HG02610 (cell line): Measurements from ENCODE around the gene TYRP1.
"Not testable (repeated sequence)": the region's sequence is repeated elsewhere in the genome, so short reads cannot be mapped to it uniquely, and the experiment has no call there.

Experiments used
- ATAC-seq: cut with Tn5 transposase; IDR thresholded peaks from one replicate; pipeline ENCODE4 v1.9.1; 2021; ENCODE audit warnings: mild to moderate bottlenecking, moderate library complexity; ENCODE audit not compliant: unreplicated experiment

The TYRP1 gene, protein sequence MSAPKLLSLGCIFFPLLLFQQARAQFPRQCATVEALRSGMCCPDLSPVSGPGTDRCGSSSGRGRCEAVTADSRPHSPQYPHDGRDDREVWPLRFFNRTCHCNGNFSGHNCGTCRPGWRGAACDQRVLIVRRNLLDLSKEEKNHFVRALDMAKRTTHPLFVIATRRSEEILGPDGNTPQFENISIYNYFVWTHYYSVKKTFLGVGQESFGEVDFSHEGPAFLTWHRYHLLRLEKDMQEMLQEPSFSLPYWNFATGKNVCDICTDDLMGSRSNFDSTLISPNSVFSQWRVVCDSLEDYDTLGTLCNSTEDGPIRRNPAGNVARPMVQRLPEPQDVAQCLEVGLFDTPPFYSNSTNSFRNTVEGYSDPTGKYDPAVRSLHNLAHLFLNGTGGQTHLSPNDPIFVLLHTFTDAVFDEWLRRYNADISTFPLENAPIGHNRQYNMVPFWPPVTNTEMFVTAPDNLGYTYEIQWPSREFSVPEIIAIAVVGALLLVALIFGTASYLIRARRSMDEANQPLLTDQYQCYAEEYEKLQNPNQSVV

DNA sequence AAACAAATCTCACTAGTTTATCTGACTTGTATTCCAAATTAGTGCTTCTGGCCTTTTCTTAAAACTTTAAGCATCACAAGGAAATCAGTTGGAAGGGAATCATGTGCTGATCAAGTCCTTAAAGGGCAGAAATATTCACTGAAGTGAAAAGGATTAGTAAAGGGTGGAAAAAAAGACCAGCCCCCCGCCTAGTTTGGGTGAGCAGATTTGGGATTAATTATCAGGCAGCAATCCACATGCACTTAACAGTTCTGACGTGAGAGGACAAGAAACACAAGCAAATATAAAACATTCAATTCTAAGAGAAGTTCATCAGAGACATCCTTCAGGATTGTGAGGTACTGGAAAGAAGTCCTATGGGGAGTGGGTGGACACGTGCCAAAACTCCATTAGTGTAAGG lies at the start of gene TYRP1:
TYRP1 (plus strand) TSS at position 245 of the 400 bp plus-strand sequence. CDS start 612 bp downstream, outside the sequence.
- no peak for ATAC-seq

DNA sequence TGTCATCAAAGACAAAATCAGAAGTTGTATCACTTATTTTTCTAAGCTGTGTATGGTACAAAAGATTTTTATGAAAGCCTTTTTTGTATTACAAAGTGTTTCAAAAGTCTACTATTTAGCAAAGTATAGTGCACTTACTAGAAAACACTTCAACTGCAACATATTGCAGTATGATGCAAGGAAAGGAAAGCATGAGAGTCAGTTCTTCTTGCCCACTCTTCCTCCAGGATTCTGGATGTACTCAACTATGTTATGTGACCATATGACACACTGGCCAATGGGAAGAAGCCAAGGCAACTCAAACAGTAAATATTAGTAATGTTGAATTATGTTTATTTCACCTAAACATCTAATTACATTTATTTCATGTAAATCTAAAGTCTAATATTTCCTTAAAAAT lies 49.5 kb upstream of the TYRP1 start:
- ATAC-seq = no peak

DNA sequence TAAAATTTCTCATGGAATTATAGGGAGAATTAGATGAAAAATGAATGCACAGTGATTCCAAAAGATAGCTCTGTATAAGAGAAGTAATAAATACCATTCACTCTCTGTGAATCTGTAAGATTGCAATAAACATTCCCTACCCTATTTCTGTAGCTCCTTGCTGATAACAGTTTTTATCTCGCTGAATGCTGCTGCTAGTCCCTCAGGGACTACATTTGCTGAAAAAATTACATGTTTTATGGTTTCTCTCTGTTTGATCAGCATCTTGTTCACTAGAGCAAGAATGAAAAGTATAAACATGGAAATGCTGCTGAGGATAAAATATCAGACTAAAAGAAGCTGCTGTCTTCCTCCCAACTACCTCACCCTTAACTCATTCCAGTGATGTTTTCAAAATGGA lies 44.3 kb upstream of the TYRP1 start:
- ATAC-seq = no peak

DNA sequence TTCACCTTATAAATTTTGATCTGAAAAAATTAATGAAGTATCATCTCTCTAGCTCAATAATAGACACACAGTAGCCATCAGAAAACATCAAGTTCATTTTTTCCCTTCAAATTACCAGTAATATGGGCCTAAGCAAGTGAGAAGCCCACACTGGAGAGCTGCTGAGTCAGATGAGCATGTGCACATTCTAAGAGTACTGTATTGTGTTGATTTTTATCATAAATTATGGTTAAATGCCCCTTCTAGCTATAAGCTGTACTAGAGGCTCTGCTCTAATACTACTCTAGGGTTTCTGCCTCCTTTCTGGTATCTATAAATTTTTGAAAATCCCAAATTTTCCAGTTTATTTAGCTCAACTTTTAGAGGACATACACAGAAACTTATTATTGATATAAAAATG lies 42.1 kb upstream of the TYRP1 start:
- no peak for ATAC-seq

DNA sequence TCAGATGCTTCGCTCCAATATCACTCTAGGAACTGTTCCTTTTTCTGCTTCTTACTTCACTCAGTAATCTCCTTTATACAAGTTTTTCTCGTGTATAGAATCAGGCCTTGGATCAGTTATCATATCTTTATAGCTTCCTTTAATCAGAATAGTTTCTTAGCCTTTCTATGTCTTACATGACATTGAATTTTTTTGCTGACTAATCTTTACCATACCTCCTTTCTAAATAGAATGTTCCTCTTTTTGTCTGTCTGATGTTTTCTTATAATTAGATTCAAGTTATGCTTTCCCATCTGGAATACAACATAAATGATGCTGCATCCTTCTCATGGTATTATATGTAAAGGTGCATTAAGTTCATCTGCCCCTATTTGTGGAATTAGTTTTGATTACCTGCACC lies 40.2 kb upstream of the TYRP1 start:
- no peak for ATAC-seq

DNA sequence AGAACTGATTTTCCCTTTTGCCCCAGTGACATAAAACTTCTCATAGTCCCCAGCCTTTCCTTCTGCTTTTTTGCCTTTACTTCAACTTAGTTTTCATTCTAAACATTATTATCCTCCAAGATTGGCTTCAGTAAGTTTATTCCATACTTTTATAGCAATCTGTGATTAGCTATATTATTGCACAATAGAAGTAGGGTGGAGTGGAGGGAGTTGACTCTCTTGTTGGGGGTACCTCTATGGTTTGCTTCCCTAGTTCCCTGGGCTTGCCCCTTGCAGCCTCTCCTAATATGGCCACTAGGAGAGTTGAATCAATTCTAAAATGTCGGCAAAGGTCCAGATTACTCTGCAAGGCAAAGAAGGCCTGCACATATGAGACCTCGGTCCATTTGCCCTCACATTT lies 36.4 kb upstream of the TYRP1 start:
- ATAC-seq = no peak

DNA sequence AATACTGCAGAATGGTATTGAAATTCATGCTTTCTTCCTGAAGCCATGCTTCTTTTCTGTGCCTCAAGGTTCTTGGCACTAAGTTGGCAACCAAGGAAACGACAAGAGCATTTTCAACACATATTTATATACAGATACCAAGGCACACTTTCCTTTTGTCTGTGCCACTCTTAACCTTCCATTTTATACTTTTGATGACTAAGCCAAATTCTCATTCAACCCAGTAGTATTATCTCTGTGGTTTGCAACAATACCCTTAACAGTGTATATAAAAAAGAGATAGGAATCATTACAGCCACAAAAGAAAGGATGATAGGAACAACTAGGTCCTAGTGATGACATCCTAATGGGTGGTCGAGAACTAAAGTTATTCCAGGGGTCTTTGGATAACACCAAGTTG lies 36.0 kb upstream of the TYRP1 start:
- no peak for ATAC-seq

DNA sequence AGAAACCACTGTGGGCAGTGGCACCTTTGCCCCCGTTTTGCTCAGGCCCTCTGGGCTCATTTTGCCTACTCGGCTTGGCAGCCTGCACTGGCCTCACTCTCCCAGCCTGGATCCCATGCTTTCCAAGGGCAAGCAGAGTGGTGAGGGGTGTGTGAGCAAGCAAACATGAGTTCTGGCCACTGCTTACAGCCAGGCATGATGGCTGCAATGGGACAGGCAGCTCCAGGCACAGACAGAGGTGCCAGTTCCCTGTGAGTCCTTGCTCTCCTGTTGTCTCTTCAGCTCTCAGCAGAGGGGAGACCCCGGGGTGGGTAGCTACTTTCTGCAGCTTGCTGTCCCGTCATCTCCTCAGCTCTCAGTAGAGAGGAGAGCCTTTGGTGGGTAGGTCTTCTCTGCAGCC lies 35.2 kb upstream of the TYRP1 start:
- ATAC-seq = no peak

DNA sequence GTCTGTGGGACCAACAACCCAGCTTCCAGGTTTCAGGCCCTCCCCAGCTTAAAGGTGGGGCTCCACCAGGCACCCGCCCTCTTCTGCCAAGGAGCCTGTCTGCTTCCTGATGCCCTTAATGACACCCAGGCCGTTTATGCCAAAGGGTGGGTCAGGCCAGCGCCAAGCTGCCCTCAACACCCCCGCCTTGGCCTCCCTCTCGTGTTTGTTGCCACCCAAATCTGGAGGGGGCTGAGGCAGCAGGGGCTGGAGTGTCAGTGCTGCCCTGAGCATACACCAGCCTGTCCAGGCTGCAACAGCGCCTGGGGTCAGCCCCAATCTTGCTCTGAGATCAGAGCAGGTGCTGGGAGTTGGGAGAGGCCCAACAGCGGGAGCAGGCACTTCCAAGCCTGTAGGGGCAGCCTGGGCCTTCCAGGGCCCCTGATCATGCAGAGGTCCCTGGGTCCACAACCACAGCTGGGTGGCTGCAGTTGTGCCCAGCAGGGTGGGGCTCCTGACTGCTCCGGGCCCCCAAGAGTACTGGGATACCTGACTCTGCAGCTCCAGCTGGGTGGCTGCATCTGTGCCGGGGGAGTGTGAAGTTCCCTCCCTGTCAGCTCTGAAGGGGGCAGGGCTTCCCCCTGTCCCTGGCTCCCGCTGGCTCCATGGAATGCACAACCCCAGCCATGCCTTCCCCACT lies 34.5 kb upstream of the TYRP1 start:
- no peak for ATAC-seq

DNA sequence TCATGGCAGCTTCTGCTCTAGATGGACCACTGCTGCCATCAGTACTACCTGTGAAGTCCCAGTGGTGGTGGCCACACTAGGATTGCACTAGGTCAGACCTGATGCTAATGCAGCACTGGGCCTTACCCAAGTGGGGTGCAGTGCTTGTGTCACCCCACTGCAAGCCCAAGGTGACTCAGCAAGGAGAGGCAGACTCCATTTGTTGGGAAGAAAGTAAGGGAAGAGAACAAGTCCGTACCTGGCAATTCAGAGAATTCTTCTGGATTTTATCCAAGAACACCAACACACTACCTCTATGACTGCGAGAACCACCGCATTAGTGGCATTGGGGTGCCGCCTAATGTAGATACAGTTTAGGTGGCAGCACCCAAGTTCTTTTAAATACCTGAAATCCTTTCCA lies 34.0 kb upstream of the TYRP1 start:
- ATAC-seq = no peak

DNA sequence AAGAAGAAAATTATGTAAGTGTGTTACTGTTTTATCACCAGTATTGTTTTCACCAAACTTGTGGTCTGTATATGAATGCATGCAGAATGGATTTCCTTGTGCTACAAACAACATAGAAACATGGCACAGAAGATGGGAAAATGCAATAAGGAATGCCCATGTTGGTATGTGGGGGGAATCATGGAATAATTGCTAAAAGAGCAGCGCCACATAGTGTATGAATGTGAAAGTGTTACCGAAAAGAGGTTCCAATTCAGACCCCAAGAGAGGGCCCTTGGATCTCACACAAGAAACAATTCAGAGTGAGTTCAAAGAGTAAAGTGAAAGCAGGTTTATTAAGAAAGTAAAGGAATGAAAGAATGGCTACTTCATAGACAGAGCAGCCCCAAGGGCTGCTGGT lies 26.4 kb upstream of the TYRP1 start:
- ATAC-seq = no peak

DNA sequence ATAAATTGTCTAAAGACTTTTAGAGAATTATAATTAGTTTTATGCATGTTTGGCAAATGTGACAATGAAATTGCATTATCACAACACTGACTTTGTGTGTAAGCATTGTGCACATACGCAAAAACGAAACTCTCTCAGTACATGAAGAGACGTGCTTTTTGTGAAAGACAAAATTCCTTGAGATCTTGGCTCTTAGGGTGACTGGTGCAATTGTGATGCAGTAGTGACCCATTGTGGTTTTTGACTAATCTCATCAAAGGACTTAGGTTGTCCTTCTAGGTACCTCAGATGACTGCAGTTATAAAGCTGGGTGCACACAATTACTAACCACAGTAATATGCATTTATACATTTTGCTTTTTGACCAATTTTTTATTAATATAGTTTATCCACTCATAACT lies 25.3 kb upstream of the TYRP1 start:
- ATAC-seq = no peak

DNA sequence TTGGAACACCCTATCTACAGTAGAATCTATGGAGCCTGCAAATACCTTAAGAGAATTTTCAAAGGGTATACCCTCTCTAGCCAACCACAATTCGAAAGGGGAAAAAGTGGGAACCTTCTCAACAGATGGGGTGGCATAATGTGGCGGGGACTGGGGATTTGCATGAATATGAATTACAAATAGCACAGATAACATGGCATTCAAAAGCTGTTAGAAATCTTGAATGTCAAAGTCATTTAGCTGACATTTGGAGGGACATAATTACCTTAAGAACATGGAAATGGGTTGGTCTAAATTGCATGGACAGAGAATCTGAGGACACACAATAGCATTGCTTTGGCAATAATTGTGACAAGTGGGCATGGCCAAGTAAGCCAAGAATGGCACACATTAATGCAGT lies 23.2 kb upstream of the TYRP1 start:
- ATAC-seq = no peak

DNA sequence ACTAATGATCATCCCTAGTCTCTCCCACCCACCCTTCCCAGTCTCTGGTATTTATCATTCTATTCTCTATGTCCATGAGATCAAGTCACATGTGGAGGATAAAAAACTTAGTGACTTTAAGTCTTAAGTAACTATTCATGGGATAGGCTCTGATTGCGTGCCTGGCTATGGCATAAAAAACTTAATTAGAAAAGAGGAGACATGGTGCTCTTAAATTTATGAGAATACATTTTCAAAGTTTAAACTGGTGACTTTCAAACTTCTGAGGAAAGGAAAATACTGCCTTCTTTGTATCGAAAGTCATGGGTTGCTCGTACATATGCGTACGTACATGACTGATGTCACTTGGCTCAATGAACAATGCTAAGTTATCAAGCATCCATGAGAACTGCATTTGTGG lies 18.2 kb upstream of the TYRP1 start:
- ATAC-seq = no peak

DNA sequence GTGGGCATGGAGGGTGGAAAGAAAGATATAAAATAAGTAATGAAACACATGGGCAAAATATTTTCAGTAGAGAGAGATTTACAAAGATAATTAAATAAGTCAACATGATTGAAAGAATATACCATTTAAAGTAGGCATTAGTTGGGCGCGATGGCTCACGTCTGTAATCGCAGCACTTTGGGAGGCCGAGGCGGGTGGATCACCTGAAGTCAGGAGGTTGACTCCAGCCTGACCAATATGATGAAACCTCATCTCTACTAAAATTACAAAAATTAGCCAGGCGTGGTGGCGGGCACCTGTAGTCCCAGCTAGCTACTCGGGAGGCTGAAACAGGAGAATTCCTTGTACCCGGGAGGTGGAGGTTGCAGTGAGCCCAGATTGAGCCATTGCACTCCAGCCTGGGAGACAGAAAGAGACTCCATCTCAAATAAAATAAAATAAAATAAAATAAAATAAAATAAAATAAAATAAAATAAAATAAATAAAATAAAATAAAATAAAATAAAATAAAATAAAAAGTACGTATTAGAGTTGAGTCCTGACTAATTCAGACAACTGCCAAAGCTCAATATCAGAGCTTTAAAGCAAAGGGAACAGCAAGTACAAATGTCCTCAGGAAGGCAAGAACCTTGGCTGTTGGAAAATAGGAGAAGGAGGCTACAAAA lies 15.6 kb upstream of the TYRP1 start:
- not testable (repeated sequence) for ATAC-seq

DNA sequence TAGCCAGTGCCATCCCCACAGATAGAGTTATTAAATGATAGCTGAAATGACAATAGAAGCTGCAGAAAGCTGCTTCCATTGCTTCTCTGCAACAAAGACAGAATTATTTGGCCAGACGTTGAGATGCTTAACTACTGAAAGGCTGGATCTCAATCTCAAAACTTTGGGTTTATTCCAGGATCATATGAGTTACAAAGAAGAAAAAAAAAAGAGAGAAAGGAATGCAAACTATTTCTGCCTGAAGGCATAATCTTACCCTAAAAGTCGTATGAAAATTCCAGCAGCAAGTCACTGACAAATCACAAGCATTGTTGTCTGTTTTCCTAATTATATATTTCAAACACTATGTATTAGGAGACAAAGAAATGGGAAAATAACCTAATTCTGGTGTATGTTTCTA lies 12.8 kb upstream of the TYRP1 start:
- no peak for ATAC-seq

DNA sequence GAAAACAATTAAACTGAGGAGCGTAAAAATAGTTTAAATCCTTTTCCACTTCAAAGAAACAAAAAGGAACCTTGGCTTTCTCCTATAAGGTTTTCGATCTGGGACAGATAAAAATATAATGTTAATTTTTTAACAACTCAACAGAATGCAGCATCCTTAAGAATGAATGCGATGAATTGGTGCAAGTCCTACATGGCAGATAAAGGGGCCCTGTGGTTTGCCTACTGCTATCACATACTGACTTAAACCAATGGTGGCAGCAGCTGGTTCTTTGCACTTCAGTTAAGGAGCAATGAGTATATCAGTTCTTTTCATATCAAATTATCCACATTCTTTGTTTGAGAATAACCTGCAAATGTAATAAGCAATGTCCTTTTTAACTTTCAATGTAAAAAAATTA lies 12.4 kb upstream of the TYRP1 start:
- no peak for ATAC-seq

DNA sequence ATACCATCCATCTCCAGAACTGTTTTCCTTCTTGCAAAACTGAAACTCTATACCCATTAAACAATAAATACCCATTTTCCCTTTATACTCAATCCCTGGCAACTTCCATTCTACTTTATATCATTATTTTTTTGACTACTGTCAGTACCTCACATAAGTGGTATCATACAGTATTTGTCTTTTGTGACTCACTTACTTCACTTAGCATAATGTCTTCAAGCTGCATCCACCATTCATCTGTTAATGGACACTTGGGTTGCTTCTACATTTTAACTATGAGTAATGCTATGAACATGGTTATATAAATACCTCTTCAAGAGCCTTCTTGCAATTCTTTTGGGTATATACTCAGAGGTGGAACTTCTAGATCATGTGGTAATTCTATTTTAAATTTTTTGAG lies 11.6 kb upstream of the TYRP1 start:
- ATAC-seq = no peak

DNA sequence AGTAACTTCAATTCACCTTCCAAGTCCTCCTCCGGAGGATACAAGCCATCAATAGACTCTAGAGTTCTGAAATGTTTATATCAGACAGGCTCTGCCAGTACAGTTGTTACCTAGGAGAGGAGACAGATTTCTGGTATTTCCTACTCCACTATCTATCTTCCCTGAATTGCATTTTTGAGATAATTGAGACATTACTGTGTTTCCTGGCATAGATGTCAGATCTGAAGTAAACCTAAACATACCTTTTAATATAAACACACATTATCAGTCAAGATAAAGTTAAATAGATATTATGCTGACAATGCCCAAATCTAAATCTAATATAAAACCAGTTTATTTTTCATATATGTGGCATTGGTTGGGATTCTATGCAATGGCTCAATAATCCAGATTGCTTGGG lies 8.2 kb upstream of the TYRP1 start:
- no peak for ATAC-seq

DNA sequence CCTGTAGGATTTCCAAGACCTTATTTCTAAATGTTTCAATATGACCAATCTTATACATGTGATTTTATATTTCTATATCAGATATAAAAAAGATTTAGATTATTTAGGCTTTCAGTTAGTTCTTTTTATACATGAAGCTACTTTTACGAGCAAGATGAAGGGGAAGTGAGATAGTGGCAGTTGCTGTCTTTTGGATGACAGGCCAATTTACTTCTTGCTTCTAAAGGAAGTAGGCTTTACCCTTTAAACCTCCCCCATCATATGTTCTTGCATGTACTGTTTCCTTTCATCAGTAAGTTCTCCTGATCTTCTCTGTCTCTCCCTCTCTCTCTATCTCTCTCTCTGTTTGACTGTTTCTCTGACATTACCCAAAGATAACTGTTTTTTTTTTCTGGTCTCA lies 4.0 kb upstream of the TYRP1 start:
- no peak for ATAC-seq

DNA sequence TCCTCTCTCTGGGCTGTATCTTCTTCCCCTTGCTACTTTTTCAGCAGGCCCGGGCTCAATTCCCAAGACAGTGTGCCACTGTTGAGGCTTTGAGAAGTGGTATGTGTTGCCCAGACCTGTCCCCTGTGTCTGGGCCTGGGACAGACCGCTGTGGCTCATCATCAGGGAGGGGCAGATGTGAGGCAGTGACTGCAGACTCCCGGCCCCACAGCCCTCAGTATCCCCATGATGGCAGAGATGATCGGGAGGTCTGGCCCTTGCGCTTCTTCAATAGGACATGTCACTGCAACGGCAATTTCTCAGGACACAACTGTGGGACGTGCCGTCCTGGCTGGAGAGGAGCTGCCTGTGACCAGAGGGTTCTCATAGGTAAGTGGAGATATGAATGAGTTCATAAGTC lies 828 bp downstream of the TYRP1 start:
- ATAC-seq = no peak

DNA sequence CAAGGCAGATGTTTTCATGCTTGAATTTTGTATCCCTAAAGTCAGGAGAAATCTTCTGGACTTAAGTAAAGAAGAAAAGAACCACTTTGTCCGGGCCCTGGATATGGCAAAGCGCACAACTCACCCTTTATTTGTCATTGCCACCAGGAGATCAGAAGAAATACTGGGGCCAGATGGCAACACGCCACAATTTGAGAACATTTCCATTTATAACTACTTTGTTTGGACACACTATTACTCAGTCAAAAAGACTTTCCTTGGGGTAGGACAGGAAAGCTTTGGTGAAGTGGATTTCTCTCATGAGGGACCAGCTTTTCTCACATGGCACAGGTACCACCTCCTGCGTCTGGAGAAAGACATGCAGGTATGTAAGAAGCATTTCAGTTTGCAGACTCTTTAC lies 2.3 kb downstream of the TYRP1 start:
- ATAC-seq = no peak
